GM15510 (cell line): ENCODE results near the gene PFDN5.

Experiments
- POLR2A ChIP-seq: IDR thresholded peaks from 3 replicates; pipeline ENCODE4 v1.6.1; 2011; ENCODE audit warnings: borderline replicate concordance; ENCODE audit not compliant: insufficient read length; ENCODE audit errors: extremely low read depth

PFDN5 gene

GRCh38 chr12:53306826-53307225, 11.5 kb downstream of the PFDN5 start:
- no peak for TF ChIP-seq POLR2A

GRCh38 chr12:53308276-53308675, 12.9 kb downstream of the PFDN5 start:
- no peak for TF ChIP-seq POLR2A

DNA sequence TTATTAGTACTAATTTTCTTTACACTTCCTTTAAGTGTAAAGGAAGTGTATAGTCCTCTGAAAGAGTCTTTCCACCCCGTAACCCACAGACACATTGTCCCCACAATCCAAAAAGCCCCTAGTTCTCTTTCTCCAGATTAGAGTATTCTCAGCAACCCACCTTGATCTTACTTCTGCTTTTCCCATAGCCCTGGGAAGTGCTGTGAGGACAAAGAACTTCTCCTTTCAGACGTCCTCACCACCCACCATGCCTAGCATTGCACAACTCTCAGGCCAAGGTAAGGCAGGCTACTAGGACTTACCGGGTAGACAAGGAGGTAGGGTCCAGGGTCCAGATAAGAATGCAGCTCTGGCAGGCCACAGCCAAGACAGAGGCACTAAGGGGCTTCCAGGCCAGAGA, 18.7 kb downstream of the PFDN5 start:
- TF ChIP-seq POLR2A: no peak

- no peak for TF ChIP-seq POLR2A
Measured at GRCh38 chr12:53320352-53321195, 25.2 kb downstream of the PFDN5 start.

GRCh38 chr12:53324113-53324778, 28.9 kb downstream of the PFDN5 start:
- TF ChIP-seq POLR2A: no peak

DNA sequence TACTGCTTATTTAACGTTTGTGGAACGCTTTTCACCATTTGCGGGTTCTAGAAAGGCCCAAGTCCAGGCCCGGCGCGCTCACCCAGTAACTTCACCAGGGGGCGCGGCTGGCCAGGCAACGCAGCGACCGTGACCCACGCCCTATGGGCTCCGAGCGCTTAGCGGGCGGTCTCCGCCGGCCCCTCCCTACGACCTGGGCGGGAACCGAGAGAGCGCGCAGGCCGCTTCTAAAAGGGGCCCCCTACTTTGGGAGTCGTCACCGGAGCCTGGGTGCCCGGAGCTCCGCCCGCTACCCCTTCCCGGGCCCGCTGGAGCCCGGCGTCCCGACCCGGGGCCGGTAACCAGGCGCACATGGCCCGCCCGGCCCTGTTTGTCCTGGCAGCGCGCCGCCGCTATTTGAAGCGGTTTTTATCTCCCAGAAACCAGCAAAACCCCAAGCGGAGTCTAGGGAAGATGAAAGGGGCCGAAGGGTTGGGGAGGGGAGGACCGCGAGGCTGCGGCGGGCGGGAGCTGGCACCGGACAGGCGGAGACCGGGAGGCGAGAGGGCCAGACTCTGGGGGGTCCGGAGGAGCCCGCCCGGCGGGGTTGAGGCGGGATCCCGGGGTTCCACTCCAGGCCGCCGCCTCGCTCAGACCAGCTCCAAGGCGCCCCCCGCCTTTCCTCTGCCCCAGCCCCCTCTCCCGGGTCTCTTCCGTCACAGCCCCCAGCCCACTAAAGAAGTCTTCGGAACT, 29.6 kb downstream of the PFDN5 start:
- peak; percentile 75 for TF ChIP-seq POLR2A

DNA sequence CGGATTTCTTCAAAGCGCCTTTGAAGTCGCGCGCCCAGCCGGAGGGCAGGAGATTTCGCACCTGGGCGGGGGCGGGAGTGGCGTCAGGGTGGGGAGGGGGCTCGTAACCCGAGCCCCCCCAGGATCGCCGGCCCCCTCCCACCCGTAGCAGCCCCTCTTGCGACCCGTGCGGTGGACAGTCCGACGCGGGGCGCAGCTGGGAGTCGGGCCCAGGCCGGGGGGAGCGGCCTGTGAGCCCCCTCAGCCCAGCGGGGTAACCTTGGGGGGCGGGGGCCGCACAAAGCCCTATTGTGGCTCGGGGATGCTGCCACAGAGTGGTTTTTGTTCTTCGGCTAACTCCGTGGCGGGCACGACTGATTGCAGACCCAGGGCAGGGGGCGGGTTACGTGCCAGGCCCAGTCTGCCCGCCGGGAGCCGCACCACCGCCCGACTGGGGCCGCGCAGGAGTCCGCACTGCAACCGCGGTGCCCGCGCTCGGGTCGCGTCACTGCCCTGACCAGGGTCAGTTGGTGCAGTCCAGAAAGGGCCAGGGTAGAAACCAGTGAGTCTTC, 30.2 kb downstream of the PFDN5 start:
- no peak for TF ChIP-seq POLR2A

DNA sequence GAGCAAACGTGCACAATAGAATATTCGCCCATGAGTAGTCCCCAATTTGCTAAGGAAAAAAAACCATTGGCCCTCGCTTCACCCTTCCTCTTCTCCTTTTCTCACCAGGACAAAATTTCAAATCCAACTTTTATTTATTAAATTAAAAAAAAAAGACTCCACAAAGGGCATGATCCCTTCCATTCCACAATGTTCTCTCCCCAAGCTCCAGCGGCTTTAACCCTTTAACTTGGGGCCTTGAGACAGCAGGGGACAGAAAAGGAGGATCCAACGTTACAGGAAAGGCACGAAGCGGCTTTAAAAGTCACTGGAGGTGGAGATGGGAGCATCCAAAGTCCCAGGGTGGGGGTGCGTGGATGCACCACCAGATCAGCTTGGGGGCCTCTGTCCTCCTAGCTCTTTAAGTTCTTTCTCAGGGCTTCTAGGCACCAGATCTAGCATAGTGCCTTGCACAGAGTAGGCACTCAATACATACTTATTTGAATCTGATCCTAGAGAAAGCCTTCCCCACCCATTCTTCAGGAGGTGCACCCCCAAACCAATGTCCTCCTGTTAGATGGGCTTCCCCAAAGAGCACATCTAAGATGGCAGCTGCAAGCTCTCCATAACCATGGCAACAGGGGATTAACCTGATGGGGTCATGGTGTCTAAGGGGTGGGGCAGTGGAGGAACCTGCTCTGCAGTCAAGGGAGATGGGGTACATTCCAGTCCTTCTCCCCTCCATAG, 31.3 kb downstream of the PFDN5 start:
- no peak for TF ChIP-seq POLR2A

GRCh38 chr12:53327435-53328042, 32.2 kb downstream of the PFDN5 start:
- no peak for TF ChIP-seq POLR2A

- no peak for TF ChIP-seq POLR2A
Measured at GRCh38 chr12:53328043-53328435, 32.7 kb downstream of the PFDN5 start.

GRCh38 chr12:53330671-53331070, 35.3 kb downstream of the PFDN5 start:
- no peak for TF ChIP-seq POLR2A

DNA sequence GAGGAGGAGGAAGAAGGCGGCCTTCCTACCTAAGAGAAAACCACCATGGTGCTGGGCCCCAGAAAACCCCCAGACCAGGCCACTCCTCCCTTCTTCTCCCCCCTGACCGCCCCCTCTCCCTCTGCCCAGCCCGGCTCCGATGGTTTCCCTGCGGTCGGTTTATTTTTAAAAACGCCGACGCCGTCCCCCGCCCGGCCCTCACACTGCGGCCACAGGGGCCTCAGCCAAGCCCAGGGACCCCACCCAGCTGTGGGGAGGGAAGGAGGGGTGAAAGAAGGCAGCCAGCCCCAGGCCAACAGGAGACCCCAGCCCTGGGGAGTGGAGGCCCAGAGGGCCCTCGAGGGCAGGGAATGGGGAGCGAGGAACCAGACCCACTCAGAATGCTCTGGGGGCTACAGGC, 37.4 kb downstream of the PFDN5 start:
- TF ChIP-seq POLR2A: no peak

GRCh38 chr12:53333289-53333688, 37.9 kb downstream of the PFDN5 start:
- no peak for TF ChIP-seq POLR2A

GRCh38 chr12:53333845-53334244, 38.5 kb downstream of the PFDN5 start:
- no peak for TF ChIP-seq POLR2A
